Choroid plexus epithelial cell (primary cell): ENCODE measurements around the gene GAL3ST1.

ENCODE experiments used
- DNase-seq: peaks from one replicate; pipeline ENCODE4 v3.0.0-alpha.2; 2010; ENCODE audit warnings: low read depth
- H3K4me3 ChIP-seq: 2 replicates; pipeline ENCODE4 v1.5.1; 2011; ENCODE audit warnings: low read depth, mild to moderate bottlenecking, control low read depth, low read length, moderate library complexity
- CTCF ChIP-seq: conservative IDR thresholded peaks from 2 replicates; pipeline ENCODE4 v1.5.1; 2011; ENCODE audit warnings: low read depth, mild to moderate bottlenecking, control low read depth, inconsistent platforms, low read length, moderate library complexity

Gene GAL3ST1

GRCh38 chr22:30516273-30516672, 58.2 kb downstream of the GAL3ST1 start:
- H3K4me3 ChIP-seq: no peak overlapping the region
- no peak for TF ChIP-seq CTCF
- no peak for DNase-seq

GRCh38 chr22:30514252-30514651, 60.2 kb downstream of the GAL3ST1 start:
- no peak for TF ChIP-seq CTCF
- no peak for DNase-seq
- H3K4me3 ChIP-seq: no peak overlapping the region

DNA sequence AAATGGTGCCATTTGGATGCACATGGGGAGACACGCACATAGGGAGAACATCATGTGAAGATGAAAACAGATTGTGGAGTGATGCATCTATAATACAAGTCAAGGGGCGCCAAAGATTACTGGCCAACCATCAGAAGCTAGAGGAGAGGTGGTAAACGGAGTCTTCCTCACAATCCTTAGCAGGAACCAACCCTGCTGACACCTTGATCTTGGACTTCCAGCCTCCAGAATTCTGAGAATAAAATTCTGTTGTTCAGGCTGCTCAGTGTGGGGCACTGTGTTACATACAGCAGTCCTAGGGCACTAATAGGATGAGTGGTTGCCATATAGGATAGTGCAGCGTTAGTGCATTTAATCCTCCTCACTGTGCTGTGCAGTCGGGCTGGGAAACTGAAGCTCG, 61.0 kb downstream of the GAL3ST1 start:
- DNase-seq: no peak
- no peak for TF ChIP-seq CTCF
- H3K4me3 ChIP-seq: no peak overlapping the region

GRCh38 chr22:30511911-30512310, 62.6 kb downstream of the GAL3ST1 start:
- TF ChIP-seq CTCF: no peak
- DNase-seq: no peak
- no peak overlapping the region for H3K4me3 ChIP-seq

DNA sequence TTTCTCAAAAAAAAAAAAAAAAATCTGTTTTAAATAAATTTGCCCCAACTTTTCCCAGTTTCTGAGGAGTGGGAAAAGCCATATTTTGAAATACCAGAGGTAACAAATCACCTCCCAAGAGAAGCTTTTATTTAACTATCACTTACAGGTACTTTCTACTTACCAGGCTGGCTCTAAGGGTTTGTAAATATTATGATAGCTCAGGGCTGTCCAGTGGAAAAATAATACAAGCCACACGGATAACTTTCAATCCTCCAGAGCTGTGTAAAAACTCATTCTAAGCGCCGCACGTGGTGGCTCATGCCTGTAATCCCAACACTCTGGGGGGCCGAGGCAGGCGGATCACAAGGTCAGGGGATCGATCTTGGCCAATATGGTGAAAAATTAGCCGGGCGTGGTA, 63.4 kb downstream of the GAL3ST1 start:
- no peak for TF ChIP-seq CTCF
- no peak for DNase-seq
- H3K4me3 ChIP-seq: no peak overlapping the region

DNA sequence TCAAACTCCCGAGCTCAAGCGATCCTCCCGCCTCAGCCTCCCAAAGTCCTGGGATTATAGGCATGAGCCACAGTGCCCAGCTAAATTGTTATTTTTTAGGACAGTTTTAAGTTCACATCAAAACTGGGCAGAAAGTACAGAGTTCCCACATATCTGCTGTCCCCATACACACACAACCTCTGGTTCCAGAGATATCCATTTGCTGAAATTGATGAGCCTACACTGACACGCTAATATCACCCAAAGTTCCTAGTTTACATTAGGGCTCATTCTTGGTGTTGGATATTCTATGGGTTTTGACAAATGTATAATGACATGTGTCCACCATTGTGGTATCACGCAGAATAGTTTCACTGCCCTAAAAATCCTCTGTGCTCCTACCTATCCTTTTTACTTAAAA, 66.2 kb downstream of the GAL3ST1 start:
- TF ChIP-seq CTCF: no peak
- no peak overlapping the region for H3K4me3 ChIP-seq
- no peak for DNase-seq

- H3K4me3 ChIP-seq: no peak overlapping the region
- TF ChIP-seq CTCF: no peak
- no peak for DNase-seq
Observed at GRCh38 chr22:30507670-30508069, 66.8 kb downstream of the GAL3ST1 start.
